GM04504 (cell line): ENCODE measurements around the gene IL1RL1.
"Not testable (repeated sequence)": the region's sequence is repeated elsewhere in the genome, so short reads cannot be mapped to it uniquely, and the experiment has no call there.

Experiments
- DNase-seq: peaks from one replicate; pipeline ENCODE4 v3.0.0-alpha.2; 2012; ENCODE audit warnings: low read depth

IL1RL1 gene

GRCh38 chr2:102294802-102295489 lies 16.4 kb upstream of the IL1RL1 start:
- DNase-seq = no peak

DNA sequence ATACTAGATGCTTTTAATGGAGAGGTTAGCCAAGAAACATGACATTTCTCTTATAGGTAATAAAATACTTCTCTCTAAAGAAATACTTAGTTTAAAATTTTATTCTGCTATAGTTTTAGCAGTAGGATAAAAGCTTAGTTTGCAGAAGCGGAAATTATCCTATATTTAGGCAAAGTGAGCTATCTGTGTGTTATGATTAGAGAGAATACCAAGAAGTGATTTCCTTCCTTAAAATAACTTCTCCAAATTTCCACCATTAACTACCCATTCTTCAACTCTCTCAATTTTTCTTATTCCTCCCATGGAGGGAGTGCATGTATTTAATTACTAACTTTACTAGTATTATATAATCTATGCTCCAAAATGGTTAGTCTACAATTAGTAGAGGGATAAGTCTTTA lies 15.8 kb upstream of the IL1RL1 start:
- no peak for DNase-seq

DNA sequence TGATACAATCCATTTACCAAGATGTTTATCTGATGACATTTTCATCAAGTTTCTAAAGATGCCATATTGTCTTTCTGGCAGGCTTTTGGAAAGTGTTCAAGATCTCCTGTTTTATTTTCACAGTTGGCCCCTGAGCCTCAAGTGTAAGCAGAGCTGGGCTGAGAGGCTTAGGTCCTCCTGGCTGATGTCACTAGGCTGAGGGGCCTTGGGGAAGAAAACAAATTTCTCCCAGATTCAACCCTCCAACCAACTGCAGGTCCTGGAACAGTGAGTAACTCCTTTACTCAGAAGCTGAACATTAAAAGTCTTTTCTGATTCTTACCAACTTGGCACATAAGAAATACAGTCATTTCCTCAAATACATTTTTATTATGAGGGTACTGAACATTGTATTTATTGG lies 14.9 kb upstream of the IL1RL1 start:
- DNase-seq = no peak

- DNase-seq = no peak
Measured at GRCh38 chr2:102297891-102298290, 13.5 kb upstream of the IL1RL1 start.

DNA sequence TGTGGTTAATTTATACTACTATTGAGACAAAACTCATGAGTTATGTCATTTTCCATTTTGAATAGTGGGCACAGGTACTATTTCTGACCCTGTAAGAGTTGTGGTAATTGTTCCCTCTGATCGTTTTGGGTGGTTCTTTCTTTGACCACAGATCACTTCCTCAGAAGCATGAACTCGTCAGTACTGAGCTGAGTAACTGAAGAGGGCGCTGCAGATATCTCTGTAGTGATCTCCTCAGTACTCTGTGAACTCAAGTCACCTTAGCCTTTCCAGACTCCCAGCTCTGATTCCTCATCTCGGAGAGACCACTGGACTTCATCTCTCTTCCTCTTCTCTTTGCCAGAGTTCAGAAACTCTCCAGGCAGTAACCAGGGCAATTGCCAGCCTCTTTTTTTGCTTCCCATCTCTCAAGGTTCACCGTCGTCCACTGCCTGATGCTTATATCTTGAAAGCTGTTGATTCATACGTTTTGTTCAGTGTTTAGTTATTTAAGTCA lies 9.4 kb upstream of the IL1RL1 start:
- DNase-seq = no peak

GRCh38 chr2:102302458-102302857 lies 8.9 kb upstream of the IL1RL1 start:
- no peak for DNase-seq

DNA sequence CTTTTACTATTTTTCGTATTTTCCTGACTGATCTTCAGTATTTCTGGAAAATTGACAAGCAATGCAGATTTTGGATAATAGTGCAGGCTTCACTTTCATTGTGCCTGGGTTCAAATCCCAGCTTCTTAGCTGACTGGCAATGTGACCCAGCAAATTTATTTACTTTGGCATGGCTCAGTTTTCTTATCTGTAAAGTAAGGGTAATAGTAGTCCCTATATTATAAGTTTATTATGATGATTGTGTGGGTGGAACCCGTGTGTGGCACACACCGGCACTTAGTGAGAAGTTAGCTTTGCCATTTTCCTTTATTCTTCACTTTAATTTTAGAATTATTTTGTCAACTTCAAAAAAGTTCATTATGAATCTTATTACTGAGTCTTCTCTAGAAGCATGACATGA lies 7.8 kb upstream of the IL1RL1 start:
- no peak for DNase-seq

DNA sequence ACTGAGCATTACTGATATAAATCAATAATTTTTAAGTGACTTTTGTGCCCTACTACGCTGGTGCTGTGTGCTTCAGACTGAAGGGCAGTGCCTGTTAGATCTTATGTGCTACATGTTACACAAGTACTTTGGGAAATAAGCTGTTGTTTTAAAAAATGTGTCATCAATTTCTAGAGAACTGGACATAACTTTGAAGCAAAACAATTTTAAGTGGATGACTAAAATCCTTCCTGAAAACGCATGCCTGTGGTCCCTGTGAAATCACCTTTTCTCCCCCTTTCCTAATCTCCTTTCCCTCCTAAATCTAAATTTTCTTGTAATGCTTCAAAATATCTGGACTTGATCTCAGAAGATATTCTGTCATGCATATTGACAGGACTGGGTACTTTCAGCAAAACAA lies 7.1 kb upstream of the IL1RL1 start:
- DNase-seq = no peak

- DNase-seq = no peak
Measured at GRCh38 chr2:102304711-102305611, 6.4 kb upstream of the IL1RL1 start.

GRCh38 chr2:102306125-102306524 lies 5.2 kb upstream of the IL1RL1 start:
- no peak for DNase-seq

DNA sequence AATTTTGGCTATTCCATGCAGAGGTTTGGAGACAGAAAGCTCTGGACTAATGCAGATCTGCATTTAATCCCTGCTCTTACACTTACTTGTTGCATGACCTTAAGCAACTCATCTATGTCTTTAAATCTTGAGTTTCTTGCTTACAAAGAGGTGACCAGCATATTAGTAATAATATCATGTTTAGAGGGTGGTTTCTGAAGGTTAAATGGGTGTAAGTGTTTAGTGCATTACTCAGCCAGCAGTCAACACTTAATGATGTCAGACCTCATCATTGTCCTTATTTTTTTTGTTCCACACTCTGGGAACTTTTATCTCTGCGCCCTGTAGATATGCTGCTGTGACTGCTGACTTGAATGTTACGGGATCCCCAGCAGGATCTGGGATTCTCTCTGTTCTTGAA lies 1.7 kb downstream of the IL1RL1 start:
- DNase-seq = no peak

- no peak for DNase-seq
Measured at GRCh38 chr2:102313471-102313870, 2.1 kb downstream of the IL1RL1 start.

DNA sequence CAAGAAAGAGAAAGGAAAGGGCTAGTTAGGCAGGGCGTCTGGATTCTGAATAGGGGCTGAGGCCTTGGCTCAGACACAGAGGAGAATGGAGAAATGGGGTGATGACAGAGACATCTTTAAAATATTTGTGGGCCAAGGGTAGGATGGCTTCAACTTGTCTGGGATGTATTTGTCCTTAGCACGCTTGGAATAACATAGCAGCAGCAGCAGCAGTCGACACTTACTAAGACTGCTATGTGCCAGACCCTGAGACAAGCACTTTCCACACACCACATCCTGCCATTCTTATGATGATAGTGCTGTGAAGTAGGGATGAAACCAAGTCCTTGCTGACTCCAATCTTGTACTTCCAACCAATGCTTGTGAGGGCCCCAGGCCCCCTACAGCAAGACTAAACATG lies 2.6 kb downstream of the IL1RL1 start:
- DNase-seq = no peak

- no peak for DNase-seq
Measured at GRCh38 chr2:102315921-102316320, 4.6 kb downstream of the IL1RL1 start.

DNA sequence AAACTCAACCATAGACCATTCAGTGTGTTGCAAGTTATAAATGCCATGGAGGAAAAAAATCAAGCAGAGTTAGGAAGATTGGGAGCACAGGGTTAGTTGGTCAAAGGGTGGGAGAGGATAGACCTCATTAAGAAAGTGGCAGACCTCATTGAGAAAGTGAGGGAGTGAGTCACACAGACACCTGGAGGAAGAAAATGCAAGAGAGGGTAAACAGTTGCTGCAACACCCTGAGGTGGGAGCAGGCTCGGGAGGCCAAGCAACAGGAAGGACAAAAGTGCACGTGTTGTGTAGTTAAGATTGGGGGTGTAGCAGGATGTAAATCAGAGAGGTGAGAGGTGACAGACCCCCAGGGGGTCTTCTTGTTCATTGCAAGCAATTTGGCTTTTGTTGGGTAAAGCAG lies 6.4 kb downstream of the IL1RL1 start:
- DNase-seq = no peak

DNA sequence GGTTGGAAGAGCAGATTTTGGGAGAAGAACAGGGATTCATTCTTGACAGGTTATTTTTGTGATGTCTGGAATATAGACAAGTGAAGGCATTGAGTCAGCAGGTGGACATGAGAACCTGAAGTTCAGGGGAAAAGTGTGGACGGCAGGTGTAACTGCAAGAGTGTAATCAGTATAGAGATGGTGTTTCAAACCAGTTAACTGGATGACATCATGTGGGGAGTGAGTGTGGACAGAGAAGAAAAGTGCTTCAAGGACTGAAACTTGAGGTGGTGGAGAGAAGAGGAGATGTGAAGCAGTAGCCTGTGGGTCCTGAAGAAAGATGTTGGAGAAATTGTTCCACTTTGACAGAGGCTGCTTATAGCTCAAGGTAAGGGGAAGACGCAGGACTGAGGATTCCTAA lies 7.1 kb downstream of the IL1RL1 start:
- DNase-seq = no peak

DNA sequence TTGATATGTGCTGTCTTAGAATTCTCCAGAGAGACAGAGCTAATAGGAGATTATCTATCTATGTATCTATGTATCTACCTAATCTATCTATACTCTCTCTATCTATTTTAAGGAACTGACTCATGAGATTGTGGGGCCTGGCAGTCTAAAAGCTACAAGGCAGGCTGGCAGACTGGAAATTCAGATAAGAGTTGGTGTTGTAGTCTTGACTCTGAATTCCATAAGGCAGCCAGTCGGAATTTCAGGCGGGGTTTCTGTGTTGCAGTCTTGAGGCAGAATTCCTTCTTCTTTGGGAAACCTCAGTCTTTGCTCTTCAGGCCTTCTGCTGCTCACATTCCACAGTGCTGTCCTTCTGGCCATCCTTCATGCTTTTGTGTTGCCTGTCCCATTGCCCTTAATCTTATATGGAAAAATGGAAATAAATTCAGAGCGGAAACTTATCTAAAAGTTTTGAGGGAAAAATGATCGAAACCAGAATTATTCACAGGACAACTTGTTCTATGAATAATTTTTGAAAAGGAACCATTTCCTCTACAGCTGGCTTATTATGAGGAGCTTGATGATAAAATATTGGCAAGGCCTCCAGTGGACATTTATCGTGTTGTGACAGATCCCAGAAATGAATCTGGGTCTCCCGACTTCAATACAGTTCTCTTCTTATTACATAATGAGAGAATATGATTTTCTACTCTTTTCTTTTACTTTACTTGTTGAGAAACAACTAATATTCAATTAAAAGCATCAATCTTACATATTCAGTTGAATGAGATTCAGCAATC lies 10.8 kb downstream of the IL1RL1 start:
- no peak for DNase-seq

- not testable (repeated sequence) for DNase-seq
Measured at GRCh38 chr2:102324914-102325313, 13.6 kb downstream of the IL1RL1 start.

- no peak for DNase-seq
Measured at GRCh38 chr2:102331311-102331980, 20.1 kb downstream of the IL1RL1 start.

- DNase-seq = no peak
Measured at GRCh38 chr2:102334486-102334885, 23.1 kb downstream of the IL1RL1 start.

DNA sequence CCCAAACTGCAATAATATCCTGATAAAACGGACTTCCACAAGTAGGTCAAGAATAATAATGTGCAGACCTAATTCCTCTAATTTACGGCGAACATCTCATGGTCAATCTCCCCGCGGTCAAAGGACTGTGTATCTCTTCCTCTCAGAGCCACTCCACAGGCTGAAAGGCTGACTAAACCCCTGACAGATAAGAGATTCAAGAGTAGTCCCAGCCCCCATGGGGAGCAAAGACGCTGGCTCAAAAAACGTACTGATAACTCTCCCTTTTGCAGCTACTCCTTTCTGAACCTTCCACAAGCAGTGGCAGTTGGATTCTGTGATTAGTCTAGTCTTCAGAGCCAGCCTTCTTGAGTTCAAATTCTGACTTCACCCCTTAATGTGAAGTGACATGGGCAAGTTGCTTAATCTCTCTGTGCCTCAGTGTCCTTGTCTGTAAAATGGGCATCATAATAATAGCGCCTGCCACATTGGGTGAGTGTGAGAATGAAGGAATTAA lies 24.6 kb downstream of the IL1RL1 start:
- no peak for DNase-seq

DNA sequence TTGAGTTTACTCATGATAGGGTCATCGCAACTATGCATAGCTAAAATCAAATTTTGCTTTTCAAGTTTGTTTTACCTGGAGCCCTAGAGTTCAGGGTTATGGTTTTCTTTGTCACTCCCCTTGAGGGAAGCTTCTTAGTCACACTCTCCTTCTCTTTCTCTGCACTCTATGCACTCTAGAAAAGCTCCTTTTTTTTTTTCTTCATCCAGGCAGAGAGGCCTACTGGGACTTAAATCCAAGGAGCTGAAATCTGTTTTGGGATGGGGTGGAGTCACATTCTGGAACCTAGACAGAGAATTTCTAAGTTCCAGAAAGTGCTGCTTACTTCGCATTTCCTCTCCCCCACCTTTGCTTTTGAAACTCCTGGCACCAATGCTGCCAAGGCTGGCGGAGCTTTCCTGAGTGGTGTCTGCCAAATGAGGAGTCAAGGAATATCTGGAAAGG lies 25.2 kb downstream of the IL1RL1 start:
- no peak for DNase-seq
